K562 (cell line): Measurements from ENCODE around the gene PELI1. TPM values are rescaled to one million over a fixed set of nuclear protein-coding genes. Genes with fewer than 3 reads are reported as not detected.

ENCODE experiments used
- FOS ChIP-seq: IDR thresholded peaks from 3 replicates; pipeline ENCODE4 v1.6.1; 2011; ENCODE audit not compliant: insufficient read length; ENCODE audit errors: extremely low read depth
- HNRNPUL1 ChIP-seq: fragments of 200-400 bp; formaldehyde crosslinking; IDR thresholded peaks from 2 replicates; pipeline ENCODE4 v1.6.1; 2017; ENCODE audit warnings: low read length
- KLF1 ChIP-seq: fragments of 450-650 bp; IDR thresholded peaks from 2 replicates; pipeline ENCODE4 v1.6.1; 2016; ENCODE audit warnings: missing genetic modification characterization, missing compliant biosample characterization
- KLF16 ChIP-seq: IDR thresholded peaks from 2 replicates; pipeline ENCODE4 v1.6.1; 2016; ENCODE audit warnings: antibody characterized with exemption
- NUFIP1 ChIP-seq: fragments of 450-650 bp; IDR thresholded peaks from 2 replicates; pipeline ENCODE4 v1.6.1; 2018; ENCODE audit not compliant: partially characterized antibody
- PHB ChIP-seq: fragments of 250-450 bp; sonication (Bioruptor Pico); IDR thresholded peaks from 2 replicates; pipeline ENCODE4 v1.5.0; 2021
- PTRF ChIP-seq: fragments of 450-650 bp; IDR thresholded peaks from 2 replicates; pipeline ENCODE4 v1.6.1; 2016; ENCODE audit warnings: mild to moderate bottlenecking, missing genetic modification characterization, missing compliant biosample characterization
- ZNF277 ChIP-seq: fragments of 250-450 bp; sonication (Bioruptor Pico); IDR thresholded peaks from 2 replicates; pipeline ENCODE4 v1.8.0; 2022; ENCODE audit warnings: inconsistent platforms, mild to moderate bottlenecking, moderate library complexity, borderline replicate concordance
- ZNF592 ChIP-seq: fragments of 450-650 bp; IDR thresholded peaks from 2 replicates; pipeline ENCODE4 v1.6.1; 2017; ENCODE audit warnings: antibody characterized with exemption, mild to moderate bottlenecking
- polyA plus RNA-seq, 8 experiments: library from polyadenylated mRNA; depleted of rRNA in 4 of 8; stranded (reverse) in 5 of 8; unstranded in 3 of 8; fragments of >200 nt; fragmentation: Nextera tagmentation in 2 of 8; fragmentation: Illumina TruSeq in 1 of 8; extraction: Ambion mirVana in 2 of 8; extraction: Trizol in 1 of 8; gene quantifications; 2 replicates each; pipeline versions ENCODE4 v1.2.1 to v1.2.3, GENCODE V29; 2011 to 2014; ENCODE audit warnings: inconsistent platforms in 1 of 8, missing spikeins in 1 of 8
- total RNA-seq, 7 experiments: library from RNA; depleted of rRNA in 6 of 7; stranded (reverse); fragments of >200 nt in 6 of 7; fragmentation: Illumina TruSeq in 2 of 7; extraction: Trizol in 2 of 7; gene quantifications; 2 replicates each; pipeline versions ENCODE4 v1.2.1 to v1.2.3, GENCODE V29; 2011 to 2021; ENCODE audit warnings: low replicate concordance in 1 of 7

Gene PELI1
- total and polyA plus RNA-seq, 9 of the 15 experiments (the other 6 are each of a cell fraction or from before 2014, with no cell fraction given) = 3.3 to 19.2 (median 12.5) TPM

GRCh38 chr2:64175419-64176197 is 31.4 kb upstream of the PELI1 start (continued):
- TF ChIP-seq PTRF (tag) (no peak), KLF1 (tag) (no peak), ZNF277 (no peak), ZNF592 (no peak), NUFIP1 (no peak), KLF16 (no peak), HNRNPUL1 (no peak), FOS (no peak), PHB (CRISPR knock-in tag) (no peak)
